NCI-H2227 (cell line): Measurements from ENCODE around the gene DHRS7B.
"Not testable (repeated sequence)": the region's sequence is repeated elsewhere in the genome, so short reads cannot be mapped to it uniquely, and the experiment has no call there.

Experiments used
- DNase-seq: peaks from one replicate; lab custom pipeline; 2025; ENCODE audit not compliant: unreplicated experiment; lab: John Stamatoyannopoulos, UW

Gene DHRS7B

GRCh38 chr17:21176773-21177395 lies 50.1 kb downstream of the DHRS7B start:
- no peak for DNase-seq

- DNase-seq: no peak
Observed at GRCh38 chr17:21177401-21177800, 50.6 kb downstream of the DHRS7B start.

DNA sequence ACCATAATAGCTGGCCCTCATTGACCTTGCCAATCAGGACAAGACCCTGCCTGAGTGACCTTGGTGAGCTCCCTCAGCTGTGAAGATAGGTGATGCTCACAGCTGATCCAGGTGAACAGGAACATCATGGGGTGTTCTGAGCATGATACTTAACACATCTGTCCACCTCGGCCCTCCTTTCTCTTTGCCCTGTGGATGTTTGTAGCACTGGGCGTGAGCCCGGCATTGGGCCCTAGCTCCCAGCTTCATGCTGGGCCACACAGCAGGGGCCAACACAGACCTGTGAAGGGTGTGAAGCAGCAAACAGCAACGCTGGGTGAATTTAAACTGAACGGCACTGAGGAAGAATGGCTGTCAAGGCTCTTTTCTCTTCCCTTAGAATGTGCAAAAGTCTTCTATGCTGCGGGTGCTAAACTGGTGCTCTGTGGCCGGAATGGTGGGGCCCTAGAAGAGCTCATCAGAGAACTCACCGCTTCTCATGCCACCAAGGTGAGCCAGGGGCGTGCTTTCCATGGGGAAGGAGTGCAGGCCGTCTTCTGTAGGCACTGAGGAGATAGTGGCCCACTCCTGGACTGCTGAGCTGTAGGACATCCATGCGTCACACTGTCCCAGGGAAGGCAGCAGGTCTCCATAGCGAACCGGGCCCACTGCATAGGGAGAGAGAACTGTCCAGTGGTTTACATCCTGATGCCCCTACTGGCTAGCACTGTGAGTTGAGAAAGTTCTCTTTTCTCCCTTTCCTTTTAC lies 51.3 kb downstream of the DHRS7B start:
- DNase-seq: no peak

DNA sequence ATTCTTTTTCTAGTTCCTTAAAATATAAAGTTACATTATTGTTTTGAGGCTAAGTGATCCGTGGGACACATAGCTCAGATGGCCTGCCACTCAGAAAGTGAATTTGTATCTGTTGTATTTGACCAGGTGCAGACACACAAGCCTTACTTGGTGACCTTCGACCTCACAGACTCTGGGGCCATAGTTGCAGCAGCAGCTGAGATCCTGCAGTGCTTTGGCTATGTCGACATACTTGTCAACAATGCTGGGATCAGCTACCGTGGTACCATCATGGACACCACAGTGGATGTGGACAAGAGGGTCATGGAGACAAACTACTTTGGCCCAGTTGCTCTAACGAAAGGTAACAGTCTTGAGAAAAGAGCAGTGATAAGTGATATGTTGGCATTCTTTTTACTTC lies 56.7 kb downstream of the DHRS7B start:
- DNase-seq: no peak

DNA sequence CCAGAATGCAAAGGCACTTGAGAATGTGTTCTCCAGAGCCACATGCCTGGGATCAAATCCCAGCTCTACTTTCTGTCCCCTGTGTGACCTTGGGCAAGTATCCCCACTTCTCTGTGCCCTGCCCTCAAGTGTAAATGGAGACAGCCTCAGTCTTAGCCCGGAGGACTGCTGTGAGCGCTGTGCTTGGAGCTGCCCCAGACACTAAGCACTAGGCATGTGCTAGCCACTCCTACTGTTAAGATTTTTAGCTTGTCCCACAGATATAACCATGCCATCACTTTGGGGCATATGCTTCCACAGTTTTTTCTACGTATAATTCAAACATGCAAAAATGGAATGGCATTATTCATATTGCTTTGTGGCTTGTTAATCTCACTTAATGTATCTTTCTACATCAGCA lies 57.8 kb downstream of the DHRS7B start:
- DNase-seq: no peak

DNA sequence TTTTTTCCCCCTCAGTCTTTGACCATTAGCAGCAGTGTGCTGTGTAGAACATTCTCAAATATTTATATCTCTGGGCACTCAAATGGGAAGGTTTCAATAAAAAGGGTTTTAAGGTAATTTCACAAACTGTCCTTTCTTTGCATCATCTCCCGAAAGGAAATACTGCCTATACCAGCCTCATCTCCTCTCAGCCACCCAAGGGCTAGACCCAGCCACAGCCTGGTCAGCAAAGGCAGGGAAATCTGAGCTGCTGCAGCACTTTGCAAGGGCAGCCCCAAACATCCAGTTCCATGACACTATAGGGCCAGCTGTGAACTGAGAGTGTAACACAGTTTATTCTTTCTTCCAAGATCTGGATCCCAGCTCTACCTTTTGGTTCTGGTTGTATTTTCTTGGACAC lies 58.3 kb downstream of the DHRS7B start:
- no peak for DNase-seq

GRCh38 chr17:21186399-21187187 lies 59.8 kb downstream of the DHRS7B start:
- DNase-seq: no peak

DNA sequence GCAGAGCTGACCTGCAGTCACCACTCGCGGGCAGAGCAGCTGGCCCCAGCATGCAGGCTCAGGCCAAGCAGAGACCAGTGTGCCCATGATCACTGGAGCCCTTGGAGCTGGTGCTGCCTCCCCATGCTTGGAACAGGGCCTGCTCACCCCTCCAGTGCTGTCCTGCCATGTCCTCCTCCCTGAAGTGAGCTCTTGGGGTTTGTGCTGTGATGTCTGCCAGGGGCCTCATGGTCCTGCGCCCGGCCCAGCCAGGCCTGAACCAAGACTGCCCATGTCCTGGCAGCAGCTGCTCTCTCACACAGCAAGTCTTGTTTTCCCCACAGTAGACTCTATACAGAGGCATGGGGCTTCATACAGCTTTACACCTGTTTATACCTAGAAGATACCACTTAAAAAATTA lies 62.6 kb downstream of the DHRS7B start:
- no peak for DNase-seq

DNA sequence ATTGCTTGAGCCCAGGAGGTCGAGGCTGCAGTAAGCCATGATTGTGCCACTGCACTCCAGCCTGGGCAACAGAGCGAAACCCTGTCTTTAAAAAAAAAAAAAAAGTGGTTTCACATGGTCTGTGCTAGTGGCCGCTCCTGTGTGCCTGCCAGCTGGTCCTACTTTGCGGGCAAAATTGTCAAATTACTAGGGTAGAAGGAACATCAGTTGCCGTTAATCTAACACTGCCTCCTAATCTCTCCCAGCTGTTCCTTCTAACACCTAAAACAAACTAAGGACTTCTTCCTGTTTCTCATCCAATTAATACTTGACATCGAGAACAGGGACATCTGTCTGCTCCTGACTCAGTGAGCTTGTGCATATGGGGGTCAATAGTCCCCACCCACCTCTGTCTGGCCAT lies 63.3 kb downstream of the DHRS7B start:
- DNase-seq: no peak

GRCh38 chr17:21191698-21192097 lies 64.9 kb downstream of the DHRS7B start:
- DNase-seq: no peak

GRCh38 chr17:21192414-21192813 lies 65.7 kb downstream of the DHRS7B start:
- not testable (repeated sequence) for DNase-seq

DNA sequence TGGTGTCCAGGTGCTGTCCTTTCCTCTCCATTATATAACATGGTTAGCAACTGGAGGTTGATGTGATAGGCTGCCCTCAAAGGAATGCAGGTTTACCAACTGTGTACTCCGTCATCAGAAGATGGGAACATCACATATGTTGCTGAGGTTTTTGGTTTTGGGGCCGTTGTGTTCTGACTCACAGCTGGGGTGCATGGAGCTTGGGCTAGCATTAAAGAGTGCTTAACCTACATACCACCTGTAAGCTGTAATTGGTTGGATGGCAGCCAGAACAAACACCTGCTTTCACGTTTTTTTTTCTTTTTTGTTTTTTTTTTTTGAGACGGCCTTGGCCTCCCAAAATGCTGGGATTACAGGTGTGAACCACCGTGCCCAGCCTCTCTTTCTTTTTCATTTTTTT lies 66.3 kb downstream of the DHRS7B start:
- DNase-seq: no peak

DNA sequence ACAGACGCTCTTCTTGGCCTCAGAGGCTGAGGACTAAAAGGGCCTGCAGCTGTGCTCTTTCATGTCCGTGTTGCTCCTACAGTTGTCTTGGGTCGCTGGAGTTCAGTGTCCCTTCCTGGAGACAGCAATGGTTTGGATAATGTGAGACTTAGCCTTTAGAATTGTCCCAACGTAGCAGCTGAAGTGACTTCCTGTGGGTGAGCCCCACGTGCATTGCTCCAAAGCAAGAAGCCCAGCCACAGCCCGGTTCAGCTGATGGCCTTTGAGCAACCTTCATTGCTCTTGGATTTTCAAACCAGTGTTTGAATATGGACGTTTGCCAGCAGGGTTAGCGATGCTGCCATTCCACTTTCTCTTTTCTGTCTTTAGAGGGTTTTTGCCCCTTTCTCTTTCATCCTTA lies 67.5 kb downstream of the DHRS7B start:
- DNase-seq: no peak

- no peak for DNase-seq
Observed at GRCh38 chr17:21194703-21195102, 67.9 kb downstream of the DHRS7B start.

DNA sequence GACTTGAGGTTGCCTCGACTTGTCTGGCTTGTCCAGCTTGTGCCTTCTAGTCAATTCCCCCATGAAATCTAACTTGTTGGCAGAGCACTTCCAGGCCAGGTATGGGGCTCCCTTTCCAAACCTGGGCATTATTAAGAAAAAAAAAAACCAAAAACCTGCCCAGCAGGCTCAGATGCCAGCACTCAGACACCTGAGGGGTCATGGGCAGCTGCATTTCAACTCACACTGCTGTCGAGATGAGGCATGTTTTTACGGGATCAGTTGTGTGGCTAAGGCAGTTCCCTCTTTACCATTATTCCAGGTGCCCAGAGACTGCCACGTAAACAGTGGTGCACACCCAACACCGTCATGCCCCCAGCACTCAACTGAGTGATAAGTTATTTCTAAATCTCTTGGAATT lies 69.4 kb downstream of the DHRS7B start:
- DNase-seq: no peak

- no peak for DNase-seq
Observed at GRCh38 chr17:21198411-21198810, 71.6 kb downstream of the DHRS7B start.

- no peak for DNase-seq
Observed at GRCh38 chr17:21199311-21199710, 72.5 kb downstream of the DHRS7B start.

DNA sequence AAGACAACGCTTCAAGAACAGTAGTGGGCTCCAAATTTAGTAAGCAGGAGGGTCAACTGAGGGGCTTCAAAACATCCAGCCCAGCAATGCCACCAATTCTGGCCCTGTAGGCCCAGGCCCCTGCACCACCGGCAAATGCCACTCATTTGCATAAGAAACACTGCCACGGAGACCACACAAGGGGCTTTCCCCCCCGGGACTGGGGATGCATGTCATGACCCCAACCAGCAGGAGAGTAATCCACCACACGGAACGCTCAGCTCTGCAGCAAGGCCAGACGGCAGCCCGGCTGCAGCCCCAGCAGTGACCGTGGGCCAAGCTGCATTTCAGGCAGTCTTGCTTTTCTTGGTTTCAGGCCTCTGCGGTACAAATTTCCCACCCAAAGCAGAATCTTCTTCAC lies 73.1 kb downstream of the DHRS7B start:
- DNase-seq: no peak

DNA sequence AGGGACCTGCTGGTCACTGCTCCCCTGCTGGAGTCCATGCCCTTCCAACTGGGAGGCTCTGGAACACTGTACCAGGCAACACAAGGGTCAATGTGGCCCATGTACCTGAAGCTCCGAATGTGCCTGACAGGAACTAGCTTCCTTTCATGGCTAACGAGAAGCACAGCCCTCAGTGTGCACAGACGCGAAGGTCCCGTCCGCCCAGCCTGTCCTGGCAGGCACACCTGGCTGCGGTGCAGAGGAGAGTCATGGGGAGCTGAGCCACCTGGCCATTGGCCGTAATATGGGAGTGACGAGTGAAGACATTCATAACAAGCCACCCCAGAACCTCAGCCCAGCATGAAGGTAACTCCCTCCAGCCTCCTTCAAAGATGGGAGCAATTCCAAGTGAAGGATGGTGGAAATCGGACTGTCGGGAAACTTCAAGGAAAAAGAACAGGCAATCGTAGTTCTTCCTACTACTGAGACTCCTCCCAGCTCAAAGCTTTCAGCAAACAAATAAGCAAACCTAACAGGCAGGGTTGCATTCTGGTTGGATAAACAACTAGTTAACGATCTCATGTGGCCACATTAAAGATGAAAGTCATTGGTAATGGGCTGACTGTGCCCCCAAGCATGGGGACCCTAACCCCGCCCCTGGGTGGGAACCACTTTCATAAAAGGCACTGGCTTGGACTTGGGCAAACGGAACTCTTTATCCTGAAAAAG lies 74.0 kb downstream of the DHRS7B start:
- no peak for DNase-seq

DNA sequence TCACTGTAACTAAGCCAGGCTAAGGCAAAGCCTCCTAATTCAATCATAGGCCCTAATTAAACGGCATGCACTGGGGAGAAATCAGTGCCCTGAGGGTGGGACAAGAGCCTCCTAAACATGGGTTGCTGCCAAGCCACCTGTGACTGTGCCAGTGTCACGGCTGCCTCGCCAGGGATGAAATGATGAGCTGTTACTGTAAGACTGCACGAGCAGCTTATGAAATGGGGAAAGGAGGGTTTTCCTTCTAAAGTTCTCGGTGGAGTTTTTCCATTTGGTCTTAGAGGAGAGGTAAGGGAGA lies 74.5 kb downstream of the DHRS7B start:
- DNase-seq: no peak

GRCh38 chr17:21201874-21202273 lies 75.1 kb downstream of the DHRS7B start:
- no peak for DNase-seq

- no peak for DNase-seq
Observed at GRCh38 chr17:21202512-21202911, 75.7 kb downstream of the DHRS7B start.
